Duodenal mucosa (tissue), 2 donors: ENCODE data around the gene ZNF532.
"Not testable (repeated sequence)": the region's sequence is repeated elsewhere in the genome, so short reads cannot be mapped to it uniquely, and the experiment has no call there.

Source experiments
- H3K27ac ChIP-seq: one replicate; pipeline ENCODE4 v1.7.0; 2013; ENCODE audit warnings: low read depth, low read length
- H3K27me3 ChIP-seq, 2 donors: one replicate each; pipeline ENCODE4 v1.7.0; 2013; ENCODE audit warnings: low read length in 2 of 2, control low read depth in 1 of 2; ENCODE audit not compliant: insufficient read depth in 2 of 2, control insufficient read depth in 1 of 2
- H3K36me3 ChIP-seq, 2 donors: one replicate each; pipeline ENCODE4 v1.7.0; 2013; ENCODE audit warnings: low read length in 2 of 2, control low read depth in 1 of 2; ENCODE audit not compliant: insufficient read depth in 2 of 2, control insufficient read depth in 1 of 2
- H3K4me1 ChIP-seq, 2 donors: one replicate each; pipeline ENCODE4 v1.7.0; 2013; ENCODE audit warnings: low read length in 2 of 2, control low read depth in 1 of 2; ENCODE audit not compliant: insufficient read depth in 2 of 2, control insufficient read depth in 1 of 2
- H3K4me3 ChIP-seq, 2 donors: one replicate each; pipeline ENCODE4 v1.7.0; 2013; ENCODE audit warnings: low read length in 2 of 2, low read depth in 1 of 2
- H3K9ac ChIP-seq, 2 donors: one replicate each; pipeline ENCODE4 v1.7.0; 2013; ENCODE audit warnings: low read length in 2 of 2, low read depth in 1 of 2
- H3K9me3 ChIP-seq, 2 donors: one replicate each; pipeline ENCODE4 v1.7.0; 2013; ENCODE audit warnings: low read length in 2 of 2, control low read depth in 1 of 2; ENCODE audit not compliant: control insufficient read depth in 1 of 2

Gene ZNF532, protein sequence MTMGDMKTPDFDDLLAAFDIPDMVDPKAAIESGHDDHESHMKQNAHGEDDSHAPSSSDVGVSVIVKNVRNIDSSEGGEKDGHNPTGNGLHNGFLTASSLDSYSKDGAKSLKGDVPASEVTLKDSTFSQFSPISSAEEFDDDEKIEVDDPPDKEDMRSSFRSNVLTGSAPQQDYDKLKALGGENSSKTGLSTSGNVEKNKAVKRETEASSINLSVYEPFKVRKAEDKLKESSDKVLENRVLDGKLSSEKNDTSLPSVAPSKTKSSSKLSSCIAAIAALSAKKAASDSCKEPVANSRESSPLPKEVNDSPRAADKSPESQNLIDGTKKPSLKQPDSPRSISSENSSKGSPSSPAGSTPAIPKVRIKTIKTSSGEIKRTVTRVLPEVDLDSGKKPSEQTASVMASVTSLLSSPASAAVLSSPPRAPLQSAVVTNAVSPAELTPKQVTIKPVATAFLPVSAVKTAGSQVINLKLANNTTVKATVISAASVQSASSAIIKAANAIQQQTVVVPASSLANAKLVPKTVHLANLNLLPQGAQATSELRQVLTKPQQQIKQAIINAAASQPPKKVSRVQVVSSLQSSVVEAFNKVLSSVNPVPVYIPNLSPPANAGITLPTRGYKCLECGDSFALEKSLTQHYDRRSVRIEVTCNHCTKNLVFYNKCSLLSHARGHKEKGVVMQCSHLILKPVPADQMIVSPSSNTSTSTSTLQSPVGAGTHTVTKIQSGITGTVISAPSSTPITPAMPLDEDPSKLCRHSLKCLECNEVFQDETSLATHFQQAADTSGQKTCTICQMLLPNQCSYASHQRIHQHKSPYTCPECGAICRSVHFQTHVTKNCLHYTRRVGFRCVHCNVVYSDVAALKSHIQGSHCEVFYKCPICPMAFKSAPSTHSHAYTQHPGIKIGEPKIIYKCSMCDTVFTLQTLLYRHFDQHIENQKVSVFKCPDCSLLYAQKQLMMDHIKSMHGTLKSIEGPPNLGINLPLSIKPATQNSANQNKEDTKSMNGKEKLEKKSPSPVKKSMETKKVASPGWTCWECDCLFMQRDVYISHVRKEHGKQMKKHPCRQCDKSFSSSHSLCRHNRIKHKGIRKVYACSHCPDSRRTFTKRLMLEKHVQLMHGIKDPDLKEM (N-terminal part only)

GRCh38 chr18:58864146-58865032, at the start of gene ZNF532:
Gene ZNF532, plus strand, starts transcription at chr18:58864877. CDS start in a region left out here.
- no peaks in the 10 kb centered on the region for H3K27me3 ChIP-seq
- peaks cover 0 to 4% of the 10 kb centered on the region in 2 donors for H3K36me3 ChIP-seq
- peak within 1 kb of the TSS; percentile 85 for H3K27ac ChIP-seq
- peaks cover 16 to 20% of the 10 kb centered on the region in 2 donors for H3K4me1 ChIP-seq
- H3K4me3 ChIP-seq = peak within 1 kb of the TSS; percentile 23 to 38
- H3K9me3 ChIP-seq = no peaks in the 10 kb centered on the region
- peak within 1 kb of the TSS in 1 of 2 donors; percentile 10 for H3K9ac ChIP-seq

GRCh38 chr18:58819051-58819450, 45.6 kb upstream of the ZNF532 start:
- H3K9ac ChIP-seq = no peak overlapping the region
- no peaks in the 10 kb centered on the region for H3K27me3 ChIP-seq
- H3K9me3 ChIP-seq = no peaks in the 10 kb centered on the region
- no peaks in the 10 kb centered on the region for H3K36me3 ChIP-seq
- no peaks in the 10 kb centered on the region for H3K4me1 ChIP-seq
- H3K4me3 ChIP-seq = no peak overlapping the region
- H3K27ac ChIP-seq = no peak overlapping the region

DNA sequence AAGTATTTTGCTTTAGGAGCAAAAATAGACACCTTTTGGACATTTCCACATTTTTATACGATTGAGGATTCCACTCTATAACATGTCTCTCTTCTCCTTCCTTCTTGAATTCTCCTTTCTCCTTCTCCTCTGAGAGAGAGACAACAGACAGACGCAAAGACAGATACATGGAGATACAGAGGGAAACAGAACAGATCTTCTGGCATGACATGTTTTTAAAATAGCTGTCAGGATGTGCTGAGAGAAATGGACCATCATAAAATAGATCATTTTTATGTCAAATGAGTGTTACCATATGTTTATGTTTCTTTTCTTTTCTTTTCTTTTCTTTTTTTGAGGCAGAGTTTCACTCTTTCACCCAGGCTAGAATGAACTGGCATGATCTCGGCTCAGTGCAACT, 44.4 kb upstream of the ZNF532 start:
- Histone ChIP-seq H3K4me3 (no peak overlapping the region), H3K9me3 (no peaks in the 10 kb centered on the region), H3K36me3 (no peaks in the 10 kb centered on the region), H3K27ac (no peak overlapping the region), H3K4me1 (no peaks in the 10 kb centered on the region), H3K27me3 (no peaks in the 10 kb centered on the region), H3K9ac (no peak overlapping the region)

DNA sequence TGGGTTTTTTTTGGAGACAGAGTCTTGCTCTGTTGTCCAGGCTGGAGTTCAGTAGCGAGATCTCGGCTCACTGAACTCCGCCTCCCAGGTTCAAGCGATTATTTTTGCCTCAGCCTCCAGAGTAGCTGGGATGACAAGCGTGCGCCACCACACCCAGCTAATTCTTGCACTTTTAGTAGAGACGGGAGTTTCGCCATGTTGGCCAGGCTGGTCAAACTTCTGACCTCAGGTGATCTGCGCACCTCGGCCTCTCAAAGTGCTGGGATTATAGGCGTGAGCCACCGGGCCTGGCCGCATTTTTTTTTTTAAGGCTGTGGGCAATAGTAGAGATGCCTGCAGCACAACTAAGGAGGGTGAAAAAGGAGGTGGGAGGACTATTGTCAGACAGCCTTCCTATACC, 41.7 kb upstream of the ZNF532 start:
- H3K9me3 ChIP-seq = no peaks in the 10 kb centered on the region
- H3K4me1 ChIP-seq = no peaks in the 10 kb centered on the region
- no peaks in the 10 kb centered on the region for H3K27me3 ChIP-seq
- H3K4me3 ChIP-seq = no peak overlapping the region
- no peak overlapping the region for H3K27ac ChIP-seq
- H3K9ac ChIP-seq = no peak overlapping the region
- no peaks in the 10 kb centered on the region for H3K36me3 ChIP-seq

DNA sequence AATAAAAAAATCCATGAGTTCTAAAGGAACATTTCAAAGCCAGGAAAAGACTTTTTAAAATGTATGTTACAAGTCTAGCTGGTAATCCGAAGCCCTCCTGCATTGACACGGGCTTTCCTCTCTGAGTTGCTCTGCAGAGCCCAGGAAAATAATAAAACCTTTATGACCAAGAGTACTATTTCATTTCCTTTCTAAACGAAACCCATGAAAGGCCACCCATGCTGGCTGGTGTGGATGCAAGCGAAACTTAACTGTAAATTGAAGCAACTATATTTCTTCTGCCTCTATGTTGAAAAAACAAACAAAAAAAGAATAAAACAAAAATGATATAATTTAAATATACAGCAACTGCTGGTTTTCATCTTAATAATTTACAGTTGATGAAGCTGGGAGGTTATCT, 41.3 kb upstream of the ZNF532 start:
- Histone ChIP-seq H3K27ac (no peak overlapping the region), H3K9me3 (no peaks in the 10 kb centered on the region), H3K4me3 (no peak overlapping the region), H3K9ac (no peak overlapping the region), H3K36me3 (no peaks in the 10 kb centered on the region), H3K27me3 (no peaks in the 10 kb centered on the region), H3K4me1 (no peaks in the 10 kb centered on the region)

DNA sequence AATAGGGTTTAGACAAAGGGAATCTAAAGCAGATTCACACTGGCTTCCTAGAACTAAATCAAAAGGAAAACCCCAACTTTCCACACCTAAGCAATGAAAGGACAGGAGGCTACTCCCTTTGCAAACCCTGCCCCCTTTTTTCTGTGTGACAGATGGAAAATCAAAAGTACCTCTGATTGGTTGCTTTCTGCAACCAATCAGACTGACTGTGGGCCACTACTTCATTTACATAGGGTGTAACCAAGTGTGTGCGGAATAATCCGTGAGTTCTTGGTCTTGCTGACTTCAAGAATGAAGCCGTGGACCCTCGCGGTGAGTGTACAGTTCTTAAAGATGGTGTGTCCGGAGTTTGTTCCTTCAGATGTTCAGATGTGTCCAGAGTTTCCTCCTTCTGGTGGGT, 37.8 kb upstream of the ZNF532 start:
- not testable (repeated sequence) for H3K4me3 ChIP-seq, H3K4me1 ChIP-seq, H3K36me3 ChIP-seq, H3K27ac ChIP-seq, H3K9ac ChIP-seq, H3K27me3 ChIP-seq, H3K9me3 ChIP-seq

- H3K27ac ChIP-seq = no peak overlapping the region
- H3K4me3 ChIP-seq = no peak overlapping the region
- no peaks in the 10 kb centered on the region for H3K27me3 ChIP-seq
- H3K9me3 ChIP-seq = no peaks in the 10 kb centered on the region
- H3K9ac ChIP-seq = no peak overlapping the region
- H3K36me3 ChIP-seq = no peaks in the 10 kb centered on the region
- H3K4me1 ChIP-seq = no peaks in the 10 kb centered on the region
Measured at GRCh38 chr18:58827428-58827827, 37.2 kb upstream of the ZNF532 start.

DNA sequence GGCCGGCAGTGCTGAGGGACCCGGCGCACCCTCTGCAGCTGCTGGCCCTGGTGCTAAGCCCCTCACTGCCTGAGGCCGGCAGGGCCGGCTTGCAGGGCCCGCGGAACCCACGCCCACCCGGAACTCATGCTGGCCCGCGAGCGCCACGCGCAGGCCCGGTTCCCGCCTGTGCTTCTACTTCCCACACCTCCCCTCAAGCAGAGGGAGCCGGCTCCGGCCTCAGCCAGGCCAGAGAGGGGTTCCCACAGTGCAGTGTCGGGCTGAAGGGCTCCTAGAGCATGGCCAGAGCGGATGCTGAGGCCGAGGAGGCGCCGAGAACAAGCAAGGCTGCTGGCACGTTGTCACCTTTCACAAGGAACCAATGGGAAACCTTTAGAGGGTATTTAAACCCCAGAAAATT, 36.8 kb upstream of the ZNF532 start:
- H3K9me3 ChIP-seq = no peaks in the 10 kb centered on the region
- no peak overlapping the region for H3K9ac ChIP-seq
- H3K27ac ChIP-seq = no peak overlapping the region
- no peaks in the 10 kb centered on the region for H3K36me3 ChIP-seq
- H3K4me3 ChIP-seq = no peak overlapping the region
- no peaks in the 10 kb centered on the region for H3K4me1 ChIP-seq
- H3K27me3 ChIP-seq = no peaks in the 10 kb centered on the region

GRCh38 chr18:58828399-58829121, 36.1 kb upstream of the ZNF532 start:
- Histone ChIP-seq H3K27ac (no peak overlapping the region), H3K4me1 (no peaks in the 10 kb centered on the region), H3K27me3 (no peaks in the 10 kb centered on the region), H3K36me3 (no peaks in the 10 kb centered on the region), H3K9me3 (no peaks in the 10 kb centered on the region), H3K9ac (no peak overlapping the region), H3K4me3 (no peak overlapping the region)
